Measurements from ENCODE around the gene UGCG. TPM values are rescaled to one million over a fixed set of nuclear protein-coding genes. Genes with fewer than 3 reads are reported as not detected.

UGCG gene
- total RNA-seq, 1 experiment from 2014 or later: 32.6 TPM

DNA sequence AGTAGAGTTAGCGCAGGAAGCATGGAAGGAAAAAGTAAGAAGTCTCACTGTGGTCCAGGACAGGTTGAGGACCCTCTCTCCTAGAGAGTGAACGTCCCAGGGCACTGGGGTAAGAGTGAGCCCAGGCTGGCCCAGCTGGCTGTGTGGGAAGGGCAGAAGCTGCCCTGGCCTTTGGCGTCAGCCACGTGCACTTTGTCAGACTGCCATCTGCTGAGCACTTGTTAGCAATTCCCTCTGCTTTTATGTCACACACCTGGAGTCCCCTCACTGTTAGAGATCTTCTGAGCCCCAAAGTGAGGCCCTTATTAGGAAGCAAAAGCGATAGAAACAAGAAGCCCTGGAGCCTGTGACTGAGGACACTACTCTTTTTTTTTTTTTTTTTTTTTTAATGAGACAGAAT, 79.1 kb downstream of the UGCG start:
- Histone ChIP-seq H3K4me3 (replicated peaks in 1 of 2; ENCODE audit: low read depth in 1 of 2, low read length in 2 of 2) (no peak overlapping the region), H3K36me3 (ENCODE audit: control insufficient read depth in 1 of 2, insufficient read depth in 2 of 2, low read length in 2 of 2) (no peaks in the 10 kb centered on the region), H3K27me3 (ENCODE audit: insufficient read depth, low read length) (no peaks in the 10 kb centered on the region), H3K27ac (ENCODE audit: low read depth, low read length) (no peak overlapping the region), H3K4me2 (ENCODE audit: low read length) (no peak overlapping the region), H2AFZ (ENCODE audit: low read depth, low read length, poor library complexity, severe bottlenecking) (peak overlapping the region; percentile 3), H3K79me2 (ENCODE audit: insufficient read depth, low read length) (no peaks in the 10 kb centered on the region), H3K9me2 (ENCODE audit: insufficient read depth) (no peaks in the 10 kb centered on the region), H4K20me1 (ENCODE audit: insufficient read depth) (no peaks in the 10 kb centered on the region), H3K9me3 (ENCODE audit: control insufficient read depth in 1 of 2, insufficient read depth in 1 of 2, low read depth in 1 of 2, low read length in 2 of 2) (no peaks in the 10 kb centered on the region), H3K4me1 (ENCODE audit: control insufficient read depth in 1 of 2, insufficient read depth in 2 of 2, low read length in 2 of 2) (peaks cover 0 to 24% of the 10 kb centered on the region in 2 experiments; a peak in 1 of 4 replicates), H3K9ac (ENCODE audit: low read length) (no peak overlapping the region)
- ChIA-PET RAD21 (ENCODE audit: low non-redundant PET in 1 of 2, low total read pairs in 2 of 2, uncharacterized antibody in 2 of 2, unreplicated experiment in 2 of 2) (no interaction called here), CTCF (no interaction called here), POLR2A (no interaction called here)
- peak; percentile 32 for DNase-seq (ENCODE audit: low read depth, low spot score)
- intact Hi-C loops (cut with micrococcal nuclease): loop anchor here (5.0 to 10.0 kb wide), 2 partner anchors 89 to 213 kb away; no protein-coding TSS in a partner anchor
- ATAC-seq: peak; percentile 85
- no TSS peak for BruUV-seq (replicated peaks)
- no peak for TF ChIP-seq POLR2A (IDR thresholded peaks at IDR 0.05; ENCODE audit: borderline replicate concordance, extremely low read depth, insufficient read depth, insufficient read length)
- no peak for TF ChIP-seq POLR2AphosphoS5 (IDR thresholded peaks at IDR 0.05; ENCODE audit: low read depth, low read length)
- no peak for TF ChIP-seq EZH2 (IDR thresholded peaks at IDR 0.05)
- TF ChIP-seq RAD21 (IDR thresholded peaks at IDR 0.05; ENCODE audit: low read depth): peak; percentile 76
- TF ChIP-seq, protein P1, sequence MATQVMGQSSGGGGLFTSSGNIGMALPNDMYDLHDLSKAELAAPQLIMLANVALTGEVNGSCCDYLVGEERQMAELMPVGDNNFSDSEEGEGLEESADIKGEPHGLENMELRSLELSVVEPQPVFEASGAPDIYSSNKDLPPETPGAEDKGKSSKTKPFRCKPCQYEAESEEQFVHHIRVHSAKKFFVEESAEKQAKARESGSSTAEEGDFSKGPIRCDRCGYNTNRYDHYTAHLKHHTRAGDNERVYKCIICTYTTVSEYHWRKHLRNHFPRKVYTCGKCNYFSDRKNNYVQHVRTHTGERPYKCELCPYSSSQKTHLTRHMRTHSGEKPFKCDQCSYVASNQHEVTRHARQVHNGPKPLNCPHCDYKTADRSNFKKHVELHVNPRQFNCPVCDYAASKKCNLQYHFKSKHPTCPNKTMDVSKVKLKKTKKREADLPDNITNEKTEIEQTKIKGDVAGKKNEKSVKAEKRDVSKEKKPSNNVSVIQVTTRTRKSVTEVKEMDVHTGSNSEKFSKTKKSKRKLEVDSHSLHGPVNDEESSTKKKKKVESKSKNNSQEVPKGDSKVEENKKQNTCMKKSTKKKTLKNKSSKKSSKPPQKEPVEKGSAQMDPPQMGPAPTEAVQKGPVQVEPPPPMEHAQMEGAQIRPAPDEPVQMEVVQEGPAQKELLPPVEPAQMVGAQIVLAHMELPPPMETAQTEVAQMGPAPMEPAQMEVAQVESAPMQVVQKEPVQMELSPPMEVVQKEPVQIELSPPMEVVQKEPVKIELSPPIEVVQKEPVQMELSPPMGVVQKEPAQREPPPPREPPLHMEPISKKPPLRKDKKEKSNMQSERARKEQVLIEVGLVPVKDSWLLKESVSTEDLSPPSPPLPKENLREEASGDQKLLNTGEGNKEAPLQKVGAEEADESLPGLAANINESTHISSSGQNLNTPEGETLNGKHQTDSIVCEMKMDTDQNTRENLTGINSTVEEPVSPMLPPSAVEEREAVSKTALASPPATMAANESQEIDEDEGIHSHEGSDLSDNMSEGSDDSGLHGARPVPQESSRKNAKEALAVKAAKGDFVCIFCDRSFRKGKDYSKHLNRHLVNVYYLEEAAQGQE (IDR thresholded peaks at IDR 0.05; ENCODE audit: low read depth): no peak
- TF ChIP-seq JUND (IDR thresholded peaks at IDR 0.05): no peak
- no peak for TF ChIP-seq CBX3 (IDR thresholded peaks at IDR 0.05; ENCODE audit: low read depth)
- TF ChIP-seq CEBPB (IDR thresholded peaks at IDR 0.05; ENCODE audit: low read depth): no peak
- no peak for TF ChIP-seq ELF1 (IDR thresholded peaks at IDR 0.05; ENCODE audit: borderline replicate concordance, low read depth)
- no peak for TF ChIP-seq YY1 (IDR thresholded peaks at IDR 0.05; ENCODE audit: extremely low read depth, insufficient replicate concordance, low read depth, low read length)
- TF ChIP-seq SRF (IDR thresholded peaks at IDR 0.05; ENCODE audit: low read depth): no peak
- no peak for TF ChIP-seq EZH2phosphoT487 (IDR thresholded peaks at IDR 0.05; ENCODE audit: borderline replicate concordance)
- peak; percentile 79 for TF ChIP-seq MAX (IDR thresholded peaks at IDR 0.05)
- TF ChIP-seq, protein P2, sequence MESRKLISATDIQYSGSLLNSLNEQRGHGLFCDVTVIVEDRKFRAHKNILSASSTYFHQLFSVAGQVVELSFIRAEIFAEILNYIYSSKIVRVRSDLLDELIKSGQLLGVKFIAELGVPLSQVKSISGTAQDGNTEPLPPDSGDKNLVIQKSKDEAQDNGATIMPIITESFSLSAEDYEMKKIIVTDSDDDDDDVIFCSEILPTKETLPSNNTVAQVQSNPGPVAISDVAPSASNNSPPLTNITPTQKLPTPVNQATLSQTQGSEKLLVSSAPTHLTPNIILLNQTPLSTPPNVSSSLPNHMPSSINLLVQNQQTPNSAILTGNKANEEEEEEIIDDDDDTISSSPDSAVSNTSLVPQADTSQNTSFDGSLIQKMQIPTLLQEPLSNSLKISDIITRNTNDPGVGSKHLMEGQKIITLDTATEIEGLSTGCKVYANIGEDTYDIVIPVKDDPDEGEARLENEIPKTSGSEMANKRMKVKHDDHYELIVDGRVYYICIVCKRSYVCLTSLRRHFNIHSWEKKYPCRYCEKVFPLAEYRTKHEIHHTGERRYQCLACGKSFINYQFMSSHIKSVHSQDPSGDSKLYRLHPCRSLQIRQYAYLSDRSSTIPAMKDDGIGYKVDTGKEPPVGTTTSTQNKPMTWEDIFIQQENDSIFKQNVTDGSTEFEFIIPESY (IDR thresholded peaks at IDR 0.05; ENCODE audit: extremely low read depth, insufficient replicate concordance, low read length): no peak
- no peak for TF ChIP-seq TCF7L2 (IDR thresholded peaks at IDR 0.05; ENCODE audit: borderline replicate concordance, extremely low read depth, insufficient read depth, insufficient read length)
- no peak for TF ChIP-seq FOSL1 (IDR thresholded peaks at IDR 0.05; ENCODE audit: low read depth)
- TF ChIP-seq SIN3A (IDR thresholded peaks at IDR 0.05; ENCODE audit: low read depth): no peak
- TF ChIP-seq SP1 (IDR thresholded peaks at IDR 0.05; ENCODE audit: low read depth): no peak
- no peak for TF ChIP-seq ATF3 (IDR thresholded peaks at IDR 0.05)
- no peak for TF ChIP-seq ZNF274 (IDR thresholded peaks at IDR 0.05; ENCODE audit: low read depth, low read length)
- peak; percentile 9 to 31 (median 23); a peak in 4 of 6 replicates for TF ChIP-seq CTCF (IDR thresholded peaks at IDR 0.05 in 2 of 3, conservative IDR thresholded peaks at IDR 0.05 in 1 of 3; ENCODE audit: borderline replicate concordance in 1 of 3, insufficient read depth in 1 of 3, low read depth in 2 of 3, low read length in 2 of 3)
- no peak for TF ChIP-seq EGR1 (IDR thresholded peaks at IDR 0.05; ENCODE audit: low read depth)
